Erythroblast (primary cell): ENCODE measurements around the gene MAMDC2.

Experiments used
- GATA1 ChIP-seq: IDR thresholded peaks from 2 replicates; pipeline ENCODE4 v1.6.1; 2011; ENCODE audit warnings: low read depth, mild to moderate bottlenecking, control low read depth, low read length, moderate library complexity
- POLR2A ChIP-seq: IDR thresholded peaks from 2 replicates; pipeline ENCODE4 v1.6.1; 2011; ENCODE audit warnings: mild to moderate bottlenecking, low read length

DNA sequence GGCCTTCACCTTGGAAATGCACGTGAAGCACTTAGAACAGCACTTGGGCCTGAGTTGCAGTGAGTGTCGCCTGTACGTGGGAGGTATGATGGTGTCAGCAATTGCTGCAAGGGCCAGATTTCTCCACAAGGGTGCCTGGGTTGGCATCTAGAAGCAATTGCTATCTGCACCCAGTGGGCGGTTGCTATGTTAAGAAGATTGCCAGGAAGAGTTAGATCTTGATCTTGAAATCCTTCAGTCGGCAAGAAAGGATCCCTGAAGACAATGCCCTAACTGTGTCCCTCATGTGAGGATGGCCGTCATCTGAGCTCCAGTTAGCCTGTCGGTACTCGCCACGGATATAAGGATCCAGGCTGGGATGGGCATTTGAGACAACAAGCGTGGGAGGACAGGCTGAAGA lies 62.9 kb downstream of the MAMDC2 start:
- TF ChIP-seq POLR2A (no peak), GATA1 (no peak)
